Thoracic aorta (tissue), 2 donors: ENCODE results near the gene KRTAP12-1. TPM values are rescaled to one million over a fixed set of nuclear protein-coding genes. Genes with fewer than 3 reads are reported as not detected.

Source experiments
- ATAC-seq: fragments of 150-250 bp; one replicate; pipeline ENCODE4 v1.8.0; 2017; ENCODE audit warnings: low read depth; ENCODE audit not compliant: insufficient number of reproducible peaks, low FRiP score
- DNase-seq: peaks from one replicate; pipeline ENCODE4 v3.0.0-alpha.2; 2020; ENCODE audit warnings: low spot score
- H3K27ac ChIP-seq, 2 donors: fragments of 200-600 bp; sonication (generic); 1 replicate in 1 of 2; 2 replicates in 1 of 2; pipeline ENCODE4 v1.5.1; 2016; ENCODE audit warnings: mild to moderate bottlenecking in 2 of 2, moderate library complexity in 2 of 2
- H3K27me3 ChIP-seq: fragments of 200-600 bp; sonication (generic); replicated peaks from 2 replicates; pipeline ENCODE4 v1.6.0; 2016; ENCODE audit warnings: mild to moderate bottlenecking; ENCODE audit not compliant: insufficient read depth
- H3K36me3 ChIP-seq: fragments of 200-600 bp; sonication (generic); one replicate; pipeline ENCODE4 v1.5.1; 2016
- H3K4me1 ChIP-seq, 2 donors: fragments of 200-600 bp; sonication (generic); 1 replicate in 1 of 2; 2 replicates in 1 of 2; pipeline versions ENCODE4 v1.5.1 to v1.6.0; 2016; ENCODE audit warnings: low read depth in 2 of 2, mild to moderate bottlenecking in 1 of 2; ENCODE audit not compliant: control insufficient read depth in 1 of 2
- H3K4me3 ChIP-seq: fragments of 200-600 bp; sonication (generic); 2 replicates; pipeline ENCODE4 v1.5.1; 2016; ENCODE audit warnings: mild to moderate bottlenecking
- H3K9me3 ChIP-seq: fragments of 200-600 bp; sonication (generic); 2 replicates; pipeline ENCODE4 v1.5.1; 2016
- total RNA-seq, 2 donors: library from RNA; depleted of rRNA; stranded (reverse); fragments of >200 nt; gene quantifications; one replicate each; pipeline versions ENCODE4 v1.1.0 to v1.2.3, GENCODE V29; 2016
- TF ChIP-seq, protein P1 (sequence below): fragments of 200-600 bp; sonication (generic); IDR thresholded peaks from one replicate; pipeline ENCODE4 v1.5.1; 2019; ENCODE audit warnings: antibody characterized with exemption

Gene KRTAP12-1
- total RNA-seq, 2 donors from 2014 or later: not detected

DNA sequence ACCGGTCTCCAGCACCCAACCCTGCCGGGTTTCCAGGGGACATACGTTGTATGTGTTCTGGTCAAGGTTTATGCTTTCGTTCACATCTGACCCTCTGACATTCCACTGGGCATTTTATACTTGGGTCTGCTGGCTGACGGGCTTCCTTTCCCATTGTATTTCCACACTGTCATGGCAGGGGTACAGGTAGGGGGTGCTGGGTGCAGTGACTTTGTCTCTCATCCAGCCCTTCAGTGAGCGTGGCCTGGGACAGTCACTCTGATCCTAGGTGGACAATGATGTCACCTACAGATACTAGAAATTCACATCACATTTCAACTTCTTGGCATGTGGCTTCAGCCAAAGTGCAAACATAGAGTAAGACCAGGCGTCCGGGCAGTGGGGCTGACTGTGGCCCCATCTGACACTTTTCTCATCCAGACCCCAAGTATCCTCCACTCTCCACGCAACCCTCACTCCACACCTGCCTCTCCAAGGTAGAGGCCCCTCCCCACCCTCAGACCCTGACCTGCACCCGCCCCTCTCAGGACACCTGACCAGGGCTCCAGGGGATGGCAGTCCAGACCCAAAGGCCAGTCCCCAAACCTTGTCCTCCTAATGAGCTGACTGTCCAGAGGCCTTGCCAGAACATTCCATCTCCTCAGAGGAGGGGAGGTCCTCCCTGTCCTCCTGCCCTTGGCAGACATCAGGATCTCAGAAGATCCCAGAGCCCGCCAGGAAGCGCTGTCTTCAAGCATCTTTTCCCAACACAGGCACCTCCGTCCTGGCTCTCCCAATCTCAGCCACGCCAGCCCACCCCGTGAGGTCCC is 45.5 kb downstream of the KRTAP12-1 start:
- Histone ChIP-seq H3K27ac (no peak overlapping the region), H3K4me3 (no peak overlapping the region), H3K27me3 (no peaks in the 10 kb centered on the region), H3K36me3 (no peaks in the 10 kb centered on the region), H3K4me1 (no peaks in the 10 kb centered on the region), H3K9me3 (peaks cover 10% of the 10 kb centered on the region)
- DNase-seq (no peak), ATAC-seq (no peak)
- TF ChIP-seq, protein P1, sequence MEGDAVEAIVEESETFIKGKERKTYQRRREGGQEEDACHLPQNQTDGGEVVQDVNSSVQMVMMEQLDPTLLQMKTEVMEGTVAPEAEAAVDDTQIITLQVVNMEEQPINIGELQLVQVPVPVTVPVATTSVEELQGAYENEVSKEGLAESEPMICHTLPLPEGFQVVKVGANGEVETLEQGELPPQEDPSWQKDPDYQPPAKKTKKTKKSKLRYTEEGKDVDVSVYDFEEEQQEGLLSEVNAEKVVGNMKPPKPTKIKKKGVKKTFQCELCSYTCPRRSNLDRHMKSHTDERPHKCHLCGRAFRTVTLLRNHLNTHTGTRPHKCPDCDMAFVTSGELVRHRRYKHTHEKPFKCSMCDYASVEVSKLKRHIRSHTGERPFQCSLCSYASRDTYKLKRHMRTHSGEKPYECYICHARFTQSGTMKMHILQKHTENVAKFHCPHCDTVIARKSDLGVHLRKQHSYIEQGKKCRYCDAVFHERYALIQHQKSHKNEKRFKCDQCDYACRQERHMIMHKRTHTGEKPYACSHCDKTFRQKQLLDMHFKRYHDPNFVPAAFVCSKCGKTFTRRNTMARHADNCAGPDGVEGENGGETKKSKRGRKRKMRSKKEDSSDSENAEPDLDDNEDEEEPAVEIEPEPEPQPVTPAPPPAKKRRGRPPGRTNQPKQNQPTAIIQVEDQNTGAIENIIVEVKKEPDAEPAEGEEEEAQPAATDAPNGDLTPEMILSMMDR: no peak

DNA sequence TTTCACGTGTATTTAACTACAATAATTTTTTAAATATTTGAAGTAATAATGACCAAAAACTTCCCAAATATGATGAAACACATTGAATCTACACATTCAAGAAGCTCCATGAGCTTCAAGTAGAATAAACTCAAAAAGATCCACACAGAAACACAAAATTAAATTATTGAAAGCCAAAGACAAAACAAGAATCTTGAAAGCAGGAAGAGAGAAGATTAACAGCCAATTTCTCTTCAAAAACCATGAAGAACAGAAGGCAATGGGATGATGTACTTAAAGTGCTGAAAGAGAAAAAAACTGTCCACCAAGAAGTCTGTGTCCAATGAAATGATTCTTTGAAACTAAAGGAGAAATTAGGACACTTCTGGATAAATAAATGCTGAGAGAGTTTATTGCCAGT is 49.9 kb downstream of the KRTAP12-1 start:
- no peaks in the 10 kb centered on the region for H3K4me1 ChIP-seq
- no peaks in the 10 kb centered on the region for H3K36me3 ChIP-seq
- peaks cover 10% of the 10 kb centered on the region for H3K9me3 ChIP-seq
- H3K27me3 ChIP-seq: no peaks in the 10 kb centered on the region
- DNase-seq (no peak), ATAC-seq (no peak)
- TF ChIP-seq, protein P1: no peak
- H3K4me3 ChIP-seq: no peak overlapping the region
- H3K27ac ChIP-seq: no peak overlapping the region

Other genes starting within 250 kb of the KRTAP12-1 start
- 1 to 10 TPM; 6.5 to 8.3 TPM for gene LRRC3, start 226.7 kb downstream of the KRTAP12-1 start, total RNA-seq
- gene KRTAP10-1, start 142.0 kb downstream of the KRTAP12-1 start, total RNA-seq: not detected
- not detected for gene KRTAP10-2, start 130.7 kb downstream of the KRTAP12-1 start, total RNA-seq
- not detected for gene KRTAP10-3, start 123.4 kb downstream of the KRTAP12-1 start, total RNA-seq
- not detected for gene KRTAP10-4, start 108.4 kb downstream of the KRTAP12-1 start, total RNA-seq
- not detected for gene KRTAP10-5, start 101.6 kb downstream of the KRTAP12-1 start, total RNA-seq
- not detected for gene KRTAP10-6, start 89.7 kb downstream of the KRTAP12-1 start, total RNA-seq
- not detected for gene KRTAP10-7, start 81.6 kb downstream of the KRTAP12-1 start, total RNA-seq
- not detected for gene KRTAP10-8, start 70.1 kb downstream of the KRTAP12-1 start, total RNA-seq
- not detected for gene KRTAP10-9, start 55.1 kb downstream of the KRTAP12-1 start, total RNA-seq
- gene KRTAP10-10, start 44.8 kb downstream of the KRTAP12-1 start, total RNA-seq: not detected
- not detected for gene KRTAP10-11, start 35.7 kb downstream of the KRTAP12-1 start, total RNA-seq
- gene KRTAP12-4, start 27.5 kb downstream of the KRTAP12-1 start, total RNA-seq: not detected
- not detected for gene KRTAP12-3, start 24.2 kb downstream of the KRTAP12-1 start, total RNA-seq
- not detected for gene KRTAP12-2, start 15.2 kb downstream of the KRTAP12-1 start, total RNA-seq
- not detected for gene KRTAP10-12, start 15.0 kb upstream of the KRTAP12-1 start, total RNA-seq
- not detected for gene TSPEAR, start 29.4 kb upstream of the KRTAP12-1 start, total RNA-seq
- 100 to 1,000 TPM in 1 of 2 donors, 10 to 100 TPM in 1; 67.7 to 138 TPM for gene UBE2G2, start 119.7 kb upstream of the KRTAP12-1 start, total RNA-seq
- gene SUMO3, start 135.9 kb upstream of the KRTAP12-1 start, total RNA-seq: 10 to 100 TPM; 66.5 to 66.9 TPM
- gene PTTG1IP, start 191.5 kb upstream of the KRTAP12-1 start, total RNA-seq: 100 to 1,000 TPM; 301 to 351 TPM
- 100 to 1,000 TPM; 161 to 166 TPM for gene ITGB2, start 238.7 kb upstream of the KRTAP12-1 start, total RNA-seq